SIG-M5 (cell line): Measurements from ENCODE around the gene MLLT1.
A peak's percentile ranks its signal among the peaks of the same experiment; 100 is the strongest.

Source experiments
- DNase-seq: peaks from one replicate; lab custom pipeline; 2025; lab: John Stamatoyannopoulos, UW

MLLT1 gene

GRCh38 chr19:6204866-6205723, 74.7 kb downstream of the MLLT1 start:
- no peak for DNase-seq

DNA sequence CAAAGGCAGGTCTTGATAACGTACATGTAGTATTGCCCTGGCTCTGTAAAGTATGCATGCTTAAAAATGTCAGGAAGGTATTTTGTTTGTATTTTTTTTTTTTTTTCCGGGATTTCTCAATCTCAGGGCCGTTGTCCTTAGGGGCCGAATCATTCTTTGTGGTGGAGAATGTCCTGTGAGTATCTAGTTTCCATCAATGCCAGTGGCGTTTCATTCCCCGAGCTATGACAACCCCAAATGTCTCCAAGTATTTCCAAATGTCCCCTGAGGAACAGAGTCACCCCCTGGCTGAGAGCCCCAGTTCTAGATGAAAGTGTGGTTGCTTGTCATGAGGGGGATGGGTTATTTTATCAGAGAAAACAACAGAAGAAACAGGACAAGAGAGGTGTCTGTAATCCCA, 75.6 kb downstream of the MLLT1 start:
- no peak for DNase-seq

DNA sequence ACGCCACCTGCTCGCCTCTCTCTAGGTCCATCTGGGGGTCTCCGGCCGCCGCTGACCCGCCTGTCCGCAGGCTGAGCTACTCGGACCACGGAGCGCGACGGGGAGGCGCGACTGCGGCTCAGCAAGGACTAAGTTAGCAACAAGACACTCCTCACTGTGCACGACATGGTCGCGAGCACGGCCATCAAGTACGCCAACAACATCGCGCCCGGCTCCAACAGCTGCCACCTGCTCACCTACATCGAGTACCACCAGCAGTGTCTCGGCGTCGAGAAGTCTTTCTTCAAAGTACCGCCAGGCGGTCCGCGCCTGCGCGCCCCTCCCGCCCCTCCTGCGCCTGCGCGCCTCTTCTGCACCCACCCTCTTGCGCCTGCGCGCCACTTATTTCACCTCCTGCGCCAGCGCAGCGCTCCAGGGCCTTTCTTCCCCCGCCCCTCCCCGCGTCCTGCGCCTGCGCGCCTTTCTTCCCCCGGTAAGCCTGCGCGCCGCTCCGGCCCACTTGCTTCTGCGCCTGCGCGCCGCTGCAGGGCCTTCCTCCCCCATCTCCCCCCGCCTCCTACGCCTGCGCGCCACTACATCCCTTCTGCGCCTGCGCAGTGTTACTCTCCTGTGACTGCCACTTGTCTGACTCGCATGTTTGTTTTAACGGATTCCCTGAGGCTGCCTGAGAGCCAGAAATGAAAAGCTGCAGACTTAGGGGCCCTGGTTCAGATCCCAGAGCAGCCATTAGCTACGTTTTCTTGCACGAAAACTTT, 80.4 kb downstream of the MLLT1 start:
- DNase-seq, result peak; percentile 83

GRCh38 chr19:6198896-6199239, 80.9 kb downstream of the MLLT1 start:
- no peak for DNase-seq

DNA sequence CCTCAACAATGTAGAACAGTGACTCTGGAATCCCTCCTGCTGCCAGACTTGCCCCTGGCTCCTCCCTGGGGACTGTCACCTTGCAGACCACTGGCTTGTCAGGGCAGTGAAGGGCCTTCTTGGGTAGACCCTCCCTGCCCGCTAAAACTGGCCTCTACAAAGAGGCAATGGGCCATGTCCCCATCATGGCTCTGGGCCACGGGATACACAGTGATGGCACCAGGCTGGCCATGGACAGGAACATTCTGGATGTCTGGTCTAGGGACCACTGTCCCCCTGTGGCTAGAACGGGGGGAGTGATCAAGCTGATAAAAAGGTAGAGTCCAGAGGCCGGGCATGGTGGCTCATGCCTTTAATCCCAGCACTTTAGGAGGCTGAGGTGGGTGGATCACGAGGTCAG, 83.4 kb downstream of the MLLT1 start:
- no peak for DNase-seq

- DNase-seq, result no peak
These were observed 91.0 kb downstream of the MLLT1 start for GRCh38 chr19:6188811-6189210.

GRCh38 chr19:6187374-6187773, 92.4 kb downstream of the MLLT1 start:
- no peak for DNase-seq

DNA sequence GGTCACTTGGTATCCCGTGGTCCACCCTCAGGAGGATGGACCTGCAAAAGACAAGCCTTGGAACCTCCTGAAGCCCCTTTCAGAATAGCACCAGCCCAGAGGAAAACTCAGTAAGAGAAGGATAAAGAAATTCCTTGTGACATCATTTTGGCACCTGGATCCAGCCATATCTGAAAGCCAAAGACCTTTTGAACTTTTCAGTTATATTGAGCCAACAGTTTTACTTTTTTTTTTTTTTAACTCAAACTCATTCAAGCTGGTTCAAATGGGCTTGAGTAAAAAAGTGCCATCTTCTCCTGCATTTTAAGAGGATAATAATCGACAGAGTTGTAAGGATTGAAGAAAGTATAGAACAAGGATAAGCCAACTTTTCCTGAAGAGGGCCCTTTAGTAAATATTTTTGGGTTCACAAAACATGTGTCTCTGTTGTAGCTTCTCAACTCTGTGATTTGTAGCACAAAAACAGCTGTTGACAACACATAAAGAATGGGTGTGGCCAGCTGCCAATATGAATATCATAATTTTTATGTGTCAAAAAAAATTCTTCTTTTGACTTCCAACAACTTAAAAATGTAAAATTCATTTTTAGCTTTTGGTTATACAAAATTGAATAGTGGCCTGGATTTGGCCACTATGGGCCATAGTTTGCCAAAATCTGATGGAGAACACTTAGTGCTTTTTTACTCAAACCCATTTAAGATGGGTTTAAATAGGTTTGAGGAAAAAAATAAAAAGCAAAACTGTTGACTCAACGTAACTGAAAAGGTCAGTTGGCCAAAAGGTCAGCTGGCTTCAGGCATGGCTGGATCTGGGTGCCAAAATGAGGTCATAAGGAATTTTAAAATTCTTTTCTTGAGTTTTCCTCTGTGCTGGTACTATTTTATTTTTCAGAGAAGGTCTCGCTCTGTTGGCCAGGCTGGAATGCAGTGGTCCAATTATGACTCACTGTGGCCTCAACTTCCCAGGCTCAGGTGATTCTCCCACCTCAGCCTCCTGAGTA, 93.6 kb downstream of the MLLT1 start:
- no peak for DNase-seq

DNA sequence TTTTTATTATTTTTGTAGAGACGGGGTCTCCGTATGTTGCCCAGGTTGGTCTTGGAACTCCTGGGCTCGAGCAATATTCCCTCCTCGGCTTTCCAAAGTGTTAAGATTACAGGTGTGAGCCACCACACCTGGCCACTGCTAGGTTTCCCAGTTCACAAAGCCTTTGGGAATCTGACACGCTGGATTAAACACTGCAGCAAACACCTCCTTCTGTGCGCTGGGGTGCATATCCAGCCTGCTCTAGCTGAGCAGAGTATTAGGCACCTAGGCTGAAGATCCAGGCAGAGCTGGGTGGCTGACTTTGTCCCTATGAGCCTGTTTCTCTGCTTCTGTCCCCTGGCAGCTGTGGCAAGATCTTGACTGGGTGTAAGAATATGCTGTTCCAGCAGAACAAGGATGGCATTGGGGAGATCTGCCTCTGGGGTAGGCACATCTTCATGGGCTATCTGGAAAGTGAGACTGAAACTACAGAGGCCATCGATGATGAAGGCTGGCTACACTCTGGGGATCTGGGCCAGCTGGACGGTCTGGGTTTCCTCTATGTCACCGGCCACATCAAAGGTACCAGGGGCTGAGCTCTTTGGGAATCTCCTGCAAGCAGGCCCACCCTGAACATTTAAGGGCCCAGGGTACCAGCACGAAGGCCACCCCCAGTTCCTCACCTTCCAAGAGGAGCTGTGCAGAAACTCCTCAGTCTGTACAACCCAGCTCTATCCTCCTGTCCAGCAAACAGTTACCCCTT, 94.5 kb downstream of the MLLT1 start:
- no peak for DNase-seq

DNA sequence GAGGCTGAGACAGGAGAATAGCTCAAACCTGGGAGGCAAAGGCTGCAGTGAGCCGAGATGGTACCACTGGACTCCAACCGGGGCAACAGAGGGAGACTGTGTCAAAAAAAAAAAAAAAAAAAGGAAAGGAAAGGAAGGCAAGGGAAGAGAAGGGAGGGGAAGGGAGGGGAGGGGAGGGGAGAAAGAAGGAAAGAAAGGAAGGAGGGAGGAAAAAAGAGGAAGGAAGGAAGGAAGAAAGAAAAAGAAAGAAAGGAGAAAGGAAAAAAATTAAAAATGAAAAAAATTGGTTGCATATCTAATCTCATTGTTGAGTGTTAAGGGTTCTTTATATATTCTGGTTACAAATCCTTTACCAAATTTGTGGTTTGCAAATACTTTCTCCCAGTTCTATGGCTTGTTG, 98.7 kb downstream of the MLLT1 start:
- no peak for DNase-seq

DNA sequence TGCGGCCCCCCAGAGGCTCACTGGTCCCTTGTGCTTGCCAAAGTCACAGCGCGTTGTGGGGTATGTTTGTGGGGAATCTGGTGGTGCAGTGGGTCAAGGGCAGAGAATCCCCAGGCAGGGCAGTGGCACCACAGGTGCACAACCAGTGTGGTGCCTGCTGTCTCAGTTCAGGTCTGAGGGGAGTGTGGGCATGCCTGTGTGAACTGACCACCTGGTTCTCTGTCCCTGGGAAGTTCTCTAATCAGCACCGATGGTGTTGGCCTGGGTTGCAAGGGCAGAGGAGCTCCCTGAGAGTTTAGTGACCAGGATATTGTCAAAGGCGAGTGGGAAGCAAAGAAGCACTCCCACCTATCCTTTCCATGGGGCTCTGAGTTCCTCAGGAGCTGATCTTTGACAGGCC, 106.6 kb downstream of the MLLT1 start:
- no peak for DNase-seq

GRCh38 chr19:6172074-6172863, 107.5 kb downstream of the MLLT1 start:
- no peak for DNase-seq

DNA sequence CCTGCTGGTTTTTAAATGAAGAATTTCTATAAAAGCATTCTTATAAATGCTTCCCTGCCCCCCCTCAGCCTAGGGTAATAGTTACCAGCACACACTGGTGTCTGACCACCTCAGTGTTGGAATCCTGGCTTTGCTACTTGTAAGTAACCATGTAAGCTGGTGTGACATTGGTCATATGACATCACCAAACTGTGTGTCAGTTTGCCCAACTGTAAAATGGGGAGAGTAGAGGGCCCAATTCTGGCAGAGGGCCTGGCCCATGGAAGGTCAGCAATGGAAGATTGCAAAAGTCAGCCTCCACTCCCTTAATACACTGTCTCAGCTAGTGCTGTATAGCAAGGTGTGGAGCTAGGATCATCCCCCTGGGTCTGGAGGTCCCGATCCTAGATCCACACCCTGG, 112.7 kb downstream of the MLLT1 start:
- DNase-seq, result no peak

- no peak for DNase-seq
These were observed 114.8 kb downstream of the MLLT1 start for GRCh38 chr19:6164906-6165531.

DNA sequence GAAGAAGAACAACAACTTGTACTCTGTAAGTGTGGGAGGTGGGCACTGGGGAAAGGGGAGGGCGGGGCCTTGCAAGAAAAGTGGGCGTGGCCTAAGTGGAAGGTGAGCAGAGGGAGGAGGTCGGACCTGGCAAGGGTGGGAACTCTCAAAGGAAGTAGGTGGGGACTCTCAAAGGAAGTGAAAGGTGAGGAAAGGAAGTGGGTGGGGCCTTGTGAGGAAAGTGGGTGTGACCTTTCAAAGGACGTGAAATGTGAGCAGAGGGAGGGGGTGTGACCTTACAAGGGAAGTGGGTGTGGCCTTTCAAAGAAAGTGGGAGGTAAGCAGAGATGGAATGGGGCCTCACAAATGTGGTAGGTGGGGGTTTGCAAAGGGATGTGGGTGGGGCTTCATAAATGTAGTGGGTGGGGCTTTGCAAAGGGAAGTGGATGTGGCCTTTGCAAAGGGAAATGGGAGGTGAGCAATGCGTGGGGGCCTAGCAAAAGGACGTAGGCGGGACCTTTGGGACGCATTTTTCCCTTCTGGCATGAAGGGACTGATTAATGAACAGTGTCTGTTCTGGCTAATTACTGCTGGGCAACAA, 118.4 kb downstream of the MLLT1 start:
- no peak for DNase-seq
